ENCODE data around the gene NFE2L2. TPM values are rescaled to one million over a fixed set of nuclear protein-coding genes. Genes with fewer than 3 reads are reported as not detected.
A peak's percentile ranks its signal among the peaks of the same experiment; 100 is the strongest.
"Not testable (repeated sequence)": the region's sequence is repeated elsewhere in the genome, so short reads cannot be mapped to it uniquely, and the experiment has no call there.

Gene NFE2L2
- total and polyA plus RNA-seq, 2 donors (not counting 1 experiment from before 2014, with no cell fraction given): 16.8 to 93.6 TPM

- Histone ChIP-seq H3K9ac (ENCODE audit: low read length) (no peak overlapping the region), H4K20me1 (ENCODE audit: control insufficient read depth, insufficient read depth, low read length, poor library complexity, severe bottlenecking) (peaks cover 11% of the 10 kb centered on the region), H3K4me3 (ENCODE audit: control extremely low read depth in 1 of 5, extremely low read depth in 1 of 5, insufficient read depth in 1 of 5, low read depth in 2 of 5, low read length in 4 of 5) (no peak overlapping the region), H3K79me2 (ENCODE audit: control insufficient read depth, insufficient read depth, low read length) (no peaks in the 10 kb centered on the region), H3K27ac (ENCODE audit: low read length in 2 of 2) (no peak overlapping the region), H3K9me3 (ENCODE audit: control extremely low read depth in 1 of 3, control insufficient read depth in 2 of 3, insufficient read depth in 1 of 3, low read length in 2 of 3) (no peaks in the 10 kb centered on the region), H3K36me3 (replicated peaks in 1 of 2; ENCODE audit: control extremely low read depth in 1 of 2, control insufficient read depth in 1 of 2, extremely low read depth in 1 of 2, insufficient read depth in 2 of 2, low read length in 1 of 2) (peaks cover 5 to 51% of the 10 kb centered on the region in 2 experiments), H2AFZ (ENCODE audit: insufficient read depth, low read depth, low read length, poor library complexity, severe bottlenecking) (no peak overlapping the region), H3K4me1 (ENCODE audit: control insufficient read depth in 2 of 2, insufficient read depth in 2 of 2, low read length in 2 of 2) (no peaks in the 10 kb centered on the region), H3K4me2 (replicated peaks; ENCODE audit: low read depth, low read length, poor library complexity, severe bottlenecking) (no peak overlapping the region), H3K27me3 (replicated peaks in 1 of 4; ENCODE audit: control extremely low read depth in 1 of 4, control insufficient read depth in 3 of 4, insufficient read depth in 4 of 4, low read length in 3 of 4) (no peaks in the 10 kb centered on the region)
- ChIA-PET CTCF (interaction anchor here (5.4 kb wide), 1 partner anchor 62 kb away, joined by 46 read pairs; no protein-coding TSS in a partner anchor), POLR2A (interaction anchor here (0.8 kb wide), 1 partner anchor 38 kb away, joined by 4 read pairs; the partner anchor contains the start of gene NFE2L2)
- 100% methylated on average over 1 of the region's 2 CpGs for WGBS (ENCODE audit: insufficient coverage)
- no peak for ATAC-seq (ENCODE audit: low read depth)
- Mint-ChIP-seq H3K27me3 (no peaks in the 10 kb centered on the region), H3K9me3 (ENCODE audit: insufficient read depth) (no peaks in the 10 kb centered on the region), H3K27ac (peak overlapping the region; percentile 38), H3K4me3 (no peak overlapping the region), H3K4me1 (peaks cover 20% of the 10 kb centered on the region)
- intact Hi-C loops (cut with micrococcal nuclease): no loop called here
- no peak for DNase-seq
- TF ChIP-seq EZH2 (IDR thresholded peaks at IDR 0.05; ENCODE audit: borderline replicate concordance, insufficient read depth, low read depth, low read length, poor library complexity, severe bottlenecking) (no peak), CTCF (IDR thresholded peaks at IDR 0.05) (no peak)
Observed at GRCh38 chr2:177225965-177226360, 38.6 kb downstream of the NFE2L2 start.

GRCh38 chr2:177223436-177223835 is 41.1 kb downstream of the NFE2L2 start:
- H3K4me1 ChIP-seq (ENCODE audit: control insufficient read depth in 2 of 2, insufficient read depth in 2 of 2, low read length in 2 of 2); POLR2A ChIA-PET; H3K27ac Mint-ChIP-seq; H3K4me3 ChIP-seq (ENCODE audit: control extremely low read depth in 1 of 5, extremely low read depth in 1 of 5, insufficient read depth in 1 of 5, low read depth in 2 of 5, low read length in 4 of 5); H3K27me3 Mint-ChIP-seq; ATAC-seq (ENCODE audit: low read depth); H3K4me3 Mint-ChIP-seq; H3K9ac ChIP-seq (ENCODE audit: low read length); H3K27ac ChIP-seq (ENCODE audit: low read length in 2 of 2); H3K27me3 ChIP-seq (replicated peaks in 1 of 4; ENCODE audit: control extremely low read depth in 1 of 4, control insufficient read depth in 3 of 4, insufficient read depth in 4 of 4, low read length in 3 of 4); H3K79me2 ChIP-seq (ENCODE audit: control insufficient read depth, insufficient read depth, low read length); H3K9me3 ChIP-seq (ENCODE audit: control extremely low read depth in 1 of 3, control insufficient read depth in 2 of 3, insufficient read depth in 1 of 3, low read length in 2 of 3); intact Hi-C loops (cut with micrococcal nuclease); H3K9me3 Mint-ChIP-seq (ENCODE audit: insufficient read depth); H2AFZ ChIP-seq (ENCODE audit: insufficient read depth, low read depth, low read length, poor library complexity, severe bottlenecking); DNase-seq; H3K4me2 ChIP-seq (replicated peaks; ENCODE audit: low read depth, low read length, poor library complexity, severe bottlenecking): not testable (repeated sequence)
- H3K36me3 ChIP-seq (replicated peaks in 1 of 2; ENCODE audit: control extremely low read depth in 1 of 2, control insufficient read depth in 1 of 2, extremely low read depth in 1 of 2, insufficient read depth in 2 of 2, low read length in 1 of 2): peaks cover 9 to 56% of the 10 kb centered on the region in 2 experiments
- H4K20me1 ChIP-seq (ENCODE audit: control insufficient read depth, insufficient read depth, low read length, poor library complexity, severe bottlenecking): peaks cover 17% of the 10 kb centered on the region
- H3K4me1 Mint-ChIP-seq: peaks cover 22% of the 10 kb centered on the region
- CTCF ChIA-PET: interaction anchor here (0.7 kb wide), 1 partner anchor 25 kb away, joined by 3 read pairs; no protein-coding TSS in a partner anchor
